Fibroblast of lung (primary cell): ENCODE measurements around the gene CSK.

Experiments used
- CTCF ChIP-seq, 2 donors: IDR thresholded peaks in 1 of 2; conservative IDR thresholded peaks in 1 of 2; 1 replicate in 1 of 2; 2 replicates in 1 of 2; pipeline ENCODE4 v1.5.1; 2011 to 2012; ENCODE audit warnings: low read length in 2 of 2, control low read depth in 1 of 2, inconsistent platforms in 1 of 2, low read depth in 1 of 2, mild to moderate bottlenecking in 1 of 2
- EZH2 ChIP-seq: IDR thresholded peaks from 2 replicates; pipeline ENCODE4 v1.5.1; 2012; ENCODE audit warnings: low read length, control low read depth, mild to moderate bottlenecking; ENCODE audit errors: missing control alignments

GRCh38 chr15:74832826-74833225, 50.9 kb downstream of the CSK start:
- TF ChIP-seq CTCF (conservative IDR thresholded peaks at IDR 0.05 in 1 of 2, IDR thresholded peaks at IDR 0.05 in 1 of 2; ENCODE audit: low read depth in 1 of 2, low read length in 2 of 2), result no peak
- no peak for TF ChIP-seq EZH2
